Activated naive CD8-positive, alpha-beta T cell (primary cell): ENCODE measurements around the gene ZFP64.
"Not testable (repeated sequence)": the region's sequence is repeated elsewhere in the genome, so short reads cannot be mapped to it uniquely, and the experiment has no call there.

Experiments
- H3K27ac Mint-ChIP-seq: one replicate; pipeline ENCODE4 v1.8.0; 2021; ENCODE audit warnings: mixed read lengths
- H3K27me3 Mint-ChIP-seq: one replicate; pipeline ENCODE4 v1.8.0; 2021; ENCODE audit warnings: mixed read lengths
- H3K36me3 Mint-ChIP-seq: one replicate; pipeline ENCODE4 v1.8.0; 2021; ENCODE audit warnings: mixed read lengths
- H3K4me1 Mint-ChIP-seq: one replicate; pipeline ENCODE4 v1.8.0; 2021; ENCODE audit warnings: low read depth, mixed read lengths
- H3K4me3 Mint-ChIP-seq: one replicate; pipeline ENCODE4 v1.8.0; 2021; ENCODE audit warnings: mild to moderate bottlenecking, mixed read lengths
- H3K9me3 Mint-ChIP-seq: one replicate; pipeline ENCODE4 v1.8.0; 2021; ENCODE audit warnings: low read depth, mixed read lengths

Gene ZFP64

GRCh38 chr20:52191132-52191915 is at the start of gene ZFP64:
TSS of gene ZFP64 (minus strand) at chr20:52191779. CDS start at chr20:52191636, 143 bp downstream.
- Mint-ChIP-seq H3K9me3 (no peaks in the 10 kb centered on the region), H3K27me3 (no peaks in the 10 kb centered on the region), H3K36me3 (peaks cover 2% of the 10 kb centered on the region), H3K4me1 (peaks cover 26% of the 10 kb centered on the region), H3K27ac (peak within 1 kb of the TSS; percentile 93), H3K4me3 (peak within 1 kb of the TSS; percentile 93)

GRCh38 chr20:52240802-52241201 is 49.2 kb upstream of the ZFP64 start:
- Mint-ChIP-seq H3K4me3 (no peak overlapping the region), H3K9me3 (no peaks in the 10 kb centered on the region), H3K27me3 (no peaks in the 10 kb centered on the region), H3K36me3 (no peaks in the 10 kb centered on the region), H3K27ac (no peak overlapping the region), H3K4me1 (no peaks in the 10 kb centered on the region)

GRCh38 chr20:52239102-52239501 is 47.5 kb upstream of the ZFP64 start:
- H3K36me3 Mint-ChIP-seq: no peaks in the 10 kb centered on the region
- H3K9me3 Mint-ChIP-seq: no peaks in the 10 kb centered on the region
- no peak overlapping the region for H3K27ac Mint-ChIP-seq
- no peaks in the 10 kb centered on the region for H3K27me3 Mint-ChIP-seq
- H3K4me3 Mint-ChIP-seq: no peak overlapping the region
- no peaks in the 10 kb centered on the region for H3K4me1 Mint-ChIP-seq

GRCh38 chr20:52236292-52236691 is 44.7 kb upstream of the ZFP64 start:
- Mint-ChIP-seq H3K27ac (no peak overlapping the region), H3K27me3 (peaks cover 3% of the 10 kb centered on the region), H3K4me3 (no peak overlapping the region), H3K4me1 (no peaks in the 10 kb centered on the region), H3K36me3 (no peaks in the 10 kb centered on the region), H3K9me3 (no peaks in the 10 kb centered on the region)

GRCh38 chr20:52235129-52235528 is 43.5 kb upstream of the ZFP64 start:
- Mint-ChIP-seq H3K36me3 (no peaks in the 10 kb centered on the region), H3K4me3 (no peak overlapping the region), H3K4me1 (no peaks in the 10 kb centered on the region), H3K27ac (no peak overlapping the region), H3K27me3 (peaks cover 3% of the 10 kb centered on the region), H3K9me3 (no peaks in the 10 kb centered on the region)

GRCh38 chr20:52234302-52235045 is 42.9 kb upstream of the ZFP64 start:
- no peaks in the 10 kb centered on the region for H3K9me3 Mint-ChIP-seq
- H3K4me1 Mint-ChIP-seq: no peaks in the 10 kb centered on the region
- H3K27ac Mint-ChIP-seq: no peak overlapping the region
- H3K36me3 Mint-ChIP-seq: no peaks in the 10 kb centered on the region
- H3K4me3 Mint-ChIP-seq: no peak overlapping the region
- H3K27me3 Mint-ChIP-seq: peaks cover 3% of the 10 kb centered on the region

GRCh38 chr20:52231230-52231746 is 39.7 kb upstream of the ZFP64 start:
- Mint-ChIP-seq H3K4me3 (no peak overlapping the region), H3K4me1 (no peaks in the 10 kb centered on the region), H3K27me3 (peaks cover 5% of the 10 kb centered on the region), H3K9me3 (no peaks in the 10 kb centered on the region), H3K36me3 (no peaks in the 10 kb centered on the region), H3K27ac (no peak overlapping the region)

- Mint-ChIP-seq H3K9me3 (no peaks in the 10 kb centered on the region), H3K27me3 (peaks cover 6% of the 10 kb centered on the region), H3K4me3 (no peak overlapping the region), H3K36me3 (no peaks in the 10 kb centered on the region), H3K27ac (no peak overlapping the region), H3K4me1 (no peaks in the 10 kb centered on the region)
Measured at GRCh38 chr20:52230409-52230808, 38.8 kb upstream of the ZFP64 start.

- H3K36me3 Mint-ChIP-seq, H3K27ac Mint-ChIP-seq, H3K4me1 Mint-ChIP-seq, H3K27me3 Mint-ChIP-seq, H3K9me3 Mint-ChIP-seq, H3K4me3 Mint-ChIP-seq: not testable (repeated sequence)
Measured at GRCh38 chr20:52229346-52229745, 37.8 kb upstream of the ZFP64 start.

GRCh38 chr20:52226370-52226769 is 34.8 kb upstream of the ZFP64 start:
- no peak overlapping the region for H3K4me3 Mint-ChIP-seq
- peaks cover 4% of the 10 kb centered on the region for H3K36me3 Mint-ChIP-seq
- no peak overlapping the region for H3K27ac Mint-ChIP-seq
- peaks cover 4% of the 10 kb centered on the region for H3K9me3 Mint-ChIP-seq
- H3K27me3 Mint-ChIP-seq: peaks cover 4% of the 10 kb centered on the region
- H3K4me1 Mint-ChIP-seq: no peaks in the 10 kb centered on the region

- Mint-ChIP-seq H3K36me3 (peaks cover 8% of the 10 kb centered on the region), H3K27ac (no peak overlapping the region), H3K4me1 (no peaks in the 10 kb centered on the region)
Measured at GRCh38 chr20:52224920-52225319, 33.3 kb upstream of the ZFP64 start.

GRCh38 chr20:52221362-52221761 is 29.8 kb upstream of the ZFP64 start:
- H3K27ac Mint-ChIP-seq, H3K4me1 Mint-ChIP-seq, H3K27me3 Mint-ChIP-seq, H3K4me3 Mint-ChIP-seq: not testable (repeated sequence)
- Mint-ChIP-seq H3K9me3 (peaks cover 16% of the 10 kb centered on the region), H3K36me3 (peaks cover 13% of the 10 kb centered on the region)

More at GRCh38 chr20:52224920-52225319, 33.3 kb upstream of the ZFP64 start:
- Mint-ChIP-seq H3K27me3 (peaks cover 4% of the 10 kb centered on the region), H3K4me3 (no peak overlapping the region), H3K9me3 (peaks cover 4% of the 10 kb centered on the region)

GRCh38 chr20:52220891-52221290 is 29.3 kb upstream of the ZFP64 start:
- H3K27me3 Mint-ChIP-seq, H3K4me3 Mint-ChIP-seq, H3K4me1 Mint-ChIP-seq, H3K27ac Mint-ChIP-seq: not testable (repeated sequence)
- H3K36me3 Mint-ChIP-seq: peaks cover 13% of the 10 kb centered on the region
- H3K9me3 Mint-ChIP-seq: peaks cover 16% of the 10 kb centered on the region

GRCh38 chr20:52219441-52219840 is 27.9 kb upstream of the ZFP64 start:
- no peaks in the 10 kb centered on the region for H3K4me1 Mint-ChIP-seq
- peaks cover 16% of the 10 kb centered on the region for H3K9me3 Mint-ChIP-seq
- no peak overlapping the region for H3K27ac Mint-ChIP-seq
- no peak overlapping the region for H3K4me3 Mint-ChIP-seq
- H3K36me3 Mint-ChIP-seq: peaks cover 13% of the 10 kb centered on the region
- peaks cover 8% of the 10 kb centered on the region for H3K27me3 Mint-ChIP-seq

GRCh38 chr20:52217689-52218395 is 26.3 kb upstream of the ZFP64 start:
- no peak overlapping the region for H3K4me3 Mint-ChIP-seq
- no peaks in the 10 kb centered on the region for H3K4me1 Mint-ChIP-seq
- H3K27me3 Mint-ChIP-seq: peaks cover 13% of the 10 kb centered on the region
- H3K36me3 Mint-ChIP-seq: peaks cover 13% of the 10 kb centered on the region
- H3K9me3 Mint-ChIP-seq: peaks cover 16% of the 10 kb centered on the region
- no peak overlapping the region for H3K27ac Mint-ChIP-seq
